ENCODE results near the gene PTCD2.

The PTCD2 gene

GRCh38 chr5:72319976-72320752 lies at the start of gene PTCD2, which contains the start of gene MRPS27:
PTCD2 (plus strand) TSS chr5:72320373; CDS start chr5:72320383, 10 bp downstream.
MRPS27 (minus strand) TSS chr5:72320240; CDS start chr5:72320221, 19 bp downstream.
- DNase-seq (ENCODE audit: low spot score) = peak; percentile 94

DNA sequence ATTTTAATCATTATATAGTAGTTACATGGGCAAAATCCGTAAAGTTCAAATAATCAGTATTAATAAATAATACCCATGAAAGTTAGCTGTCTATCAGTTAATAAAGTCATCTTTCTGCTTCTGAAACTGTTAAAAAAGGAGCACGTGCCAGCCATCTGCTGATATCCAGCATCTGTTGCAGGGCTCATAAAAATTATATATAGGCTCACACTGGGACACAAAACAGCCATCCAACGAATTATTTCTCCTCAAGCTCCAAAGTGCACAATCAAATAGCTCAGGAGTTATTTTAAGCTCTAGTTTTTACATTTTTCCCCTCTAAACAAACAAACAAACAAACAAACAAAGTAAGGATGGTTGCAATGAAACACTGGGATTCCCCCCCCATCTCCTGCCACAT lies 48.5 kb upstream of the PTCD2 start:
- DNase-seq (ENCODE audit: low spot score) = no peak

DNA sequence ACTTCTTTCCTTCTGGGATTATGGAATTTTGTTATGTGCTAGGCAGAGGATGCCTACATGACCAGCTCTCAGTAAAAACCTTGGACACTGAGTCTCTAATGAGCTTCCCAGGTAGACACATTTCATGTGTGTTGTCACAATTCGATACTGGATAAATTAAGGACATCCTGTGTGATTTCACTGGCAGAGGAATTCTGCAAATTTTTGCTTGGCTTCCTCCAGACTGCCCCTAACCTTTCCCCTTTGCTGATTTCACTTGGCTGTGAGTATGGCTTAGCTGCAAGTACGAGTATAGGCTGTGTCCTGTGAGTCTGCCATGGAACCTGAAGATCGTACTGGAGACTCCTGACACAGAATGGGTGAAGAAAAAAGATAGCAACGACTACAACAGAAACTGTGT lies 47.8 kb upstream of the PTCD2 start:
- DNase-seq (ENCODE audit: low spot score) = no peak

DNA sequence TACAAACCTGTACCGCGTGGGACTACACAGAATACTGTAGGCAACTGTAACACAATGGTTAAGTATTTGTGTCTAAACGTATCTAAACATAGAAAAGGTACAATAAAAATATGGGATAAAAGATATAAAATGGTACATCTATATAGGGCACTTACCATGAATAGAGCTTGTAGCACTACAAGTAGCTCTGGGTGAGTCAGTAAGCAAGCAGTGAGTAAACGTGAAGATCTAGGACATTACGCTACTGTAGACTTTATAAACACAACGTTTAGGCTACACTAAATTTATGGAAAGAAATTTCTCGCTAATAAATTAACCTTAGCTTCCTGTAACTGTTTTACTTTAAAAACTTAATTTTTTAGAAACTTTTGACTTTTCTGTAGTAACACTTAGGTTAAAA lies 46.6 kb upstream of the PTCD2 start:
- no peak for DNase-seq (ENCODE audit: low spot score)

DNA sequence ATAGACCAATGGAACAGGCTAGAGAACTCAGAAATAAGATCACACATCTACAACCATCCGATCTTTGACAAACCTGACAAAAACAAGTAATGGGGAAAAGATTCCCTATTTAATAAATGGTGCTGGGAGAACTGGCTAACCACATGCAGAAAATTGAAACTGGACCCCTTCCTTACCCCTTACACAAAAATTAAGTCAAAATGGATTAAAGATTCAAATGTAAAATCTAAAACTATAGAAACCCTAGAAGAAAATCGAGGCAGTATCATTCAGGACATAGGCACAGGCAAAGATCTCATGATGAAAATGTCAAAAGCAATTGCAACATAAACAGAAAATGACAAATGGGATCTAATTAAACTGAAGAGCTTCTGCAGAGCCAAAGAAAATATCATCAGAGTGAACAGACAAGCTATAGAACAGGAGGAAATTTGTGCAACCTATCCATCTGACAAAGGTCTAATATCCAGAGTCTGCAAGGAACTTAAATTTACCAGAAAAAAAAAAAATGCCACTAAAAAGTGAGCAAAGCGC lies 43.9 kb upstream of the PTCD2 start:
- no peak for DNase-seq (ENCODE audit: low spot score)

DNA sequence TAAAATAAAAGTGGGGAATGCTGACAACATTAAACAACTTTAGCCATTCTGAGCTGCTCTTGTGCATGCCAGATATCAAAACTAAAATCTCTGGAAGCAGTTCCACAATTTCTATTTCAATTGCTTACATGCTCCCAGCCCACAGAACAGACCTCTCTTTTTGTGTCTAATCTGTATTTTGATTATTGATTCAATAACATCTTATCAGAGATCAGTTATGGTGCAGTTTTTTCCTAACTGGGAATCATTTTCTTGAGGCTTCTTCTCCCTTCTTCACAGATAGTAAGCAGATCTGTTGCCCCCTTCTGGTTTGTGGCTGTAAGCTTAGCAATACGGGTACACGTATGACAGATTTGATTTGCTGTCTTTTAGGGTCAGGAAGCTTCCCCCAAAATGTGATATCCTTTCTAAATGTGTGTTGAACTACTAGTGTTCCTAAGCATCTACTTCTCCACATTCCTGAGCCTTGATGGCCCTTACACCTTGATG lies 39.5 kb upstream of the PTCD2 start:
- DNase-seq (ENCODE audit: low spot score) = no peak

DNA sequence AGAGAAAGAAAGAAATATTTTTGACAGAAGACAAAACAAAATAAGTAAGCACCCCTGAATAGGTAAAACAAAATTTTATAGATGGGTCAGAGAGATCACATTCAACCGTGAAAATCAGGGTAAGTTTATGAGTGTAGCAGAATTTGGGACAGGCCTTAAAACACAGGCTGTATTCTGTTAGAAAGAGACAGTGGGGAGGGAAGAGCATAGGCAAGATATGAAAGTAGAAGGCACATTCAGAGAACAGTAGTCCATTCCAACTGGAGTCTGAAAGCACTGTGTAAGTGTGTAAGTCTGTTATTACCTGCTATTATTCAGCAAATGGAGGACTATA lies 38.8 kb upstream of the PTCD2 start:
- DNase-seq (ENCODE audit: low spot score) = no peak

DNA sequence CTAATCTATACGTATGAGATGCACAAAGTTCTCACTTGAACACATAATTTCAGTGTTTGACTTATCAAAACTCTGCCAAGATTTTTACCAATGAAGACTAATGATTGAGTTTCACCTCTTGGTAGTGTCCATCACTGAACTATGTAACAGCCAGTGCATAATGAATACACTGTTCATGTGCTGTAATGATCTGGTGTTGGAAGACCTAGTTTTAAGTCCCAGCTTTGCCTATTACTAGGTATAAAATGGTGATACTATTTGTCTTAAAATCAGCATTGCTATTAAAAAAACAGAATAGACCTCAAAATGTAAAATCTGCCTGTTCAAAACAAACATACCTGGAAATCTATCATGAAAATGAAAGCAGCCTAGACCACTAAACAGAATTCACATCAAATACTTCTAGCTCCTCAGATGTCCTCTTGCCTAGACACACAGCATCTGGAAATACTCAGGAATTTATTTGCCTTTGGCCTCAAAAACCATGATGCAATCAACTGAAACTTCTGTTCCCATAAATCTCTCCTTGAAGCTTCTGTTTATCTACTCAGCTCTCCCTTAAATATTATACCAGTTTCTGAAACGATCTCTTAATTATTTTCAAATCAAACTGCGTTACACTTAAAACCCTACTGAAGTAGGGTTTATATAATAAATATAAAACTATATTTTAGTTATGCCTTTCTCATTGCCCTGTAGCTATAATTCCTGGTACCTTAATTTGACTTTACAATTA lies 38.2 kb upstream of the PTCD2 start:
- DNase-seq (ENCODE audit: low spot score) = no peak

DNA sequence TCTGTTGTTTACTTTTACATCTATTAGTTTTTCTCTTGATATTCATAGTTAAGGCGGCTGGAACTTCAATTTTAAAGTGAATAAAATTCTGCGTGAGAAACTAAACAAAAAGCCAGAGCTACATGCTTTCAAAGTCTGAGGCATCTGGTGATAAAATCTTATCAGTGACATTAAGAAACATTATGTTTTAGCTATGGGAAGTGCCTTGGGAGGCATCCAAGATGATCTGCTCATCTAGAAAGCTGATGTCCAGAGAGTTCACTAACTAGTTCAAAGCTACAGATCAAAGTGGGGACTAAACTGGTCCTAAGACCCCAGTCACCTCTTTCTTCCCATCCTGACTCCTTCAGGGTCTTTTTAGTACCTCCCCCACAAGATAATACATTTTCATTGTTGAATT lies 37.3 kb upstream of the PTCD2 start:
- no peak for DNase-seq (ENCODE audit: low spot score)

GRCh38 chr5:72283358-72283757 lies 36.8 kb upstream of the PTCD2 start:
- DNase-seq (ENCODE audit: low spot score) = no peak

DNA sequence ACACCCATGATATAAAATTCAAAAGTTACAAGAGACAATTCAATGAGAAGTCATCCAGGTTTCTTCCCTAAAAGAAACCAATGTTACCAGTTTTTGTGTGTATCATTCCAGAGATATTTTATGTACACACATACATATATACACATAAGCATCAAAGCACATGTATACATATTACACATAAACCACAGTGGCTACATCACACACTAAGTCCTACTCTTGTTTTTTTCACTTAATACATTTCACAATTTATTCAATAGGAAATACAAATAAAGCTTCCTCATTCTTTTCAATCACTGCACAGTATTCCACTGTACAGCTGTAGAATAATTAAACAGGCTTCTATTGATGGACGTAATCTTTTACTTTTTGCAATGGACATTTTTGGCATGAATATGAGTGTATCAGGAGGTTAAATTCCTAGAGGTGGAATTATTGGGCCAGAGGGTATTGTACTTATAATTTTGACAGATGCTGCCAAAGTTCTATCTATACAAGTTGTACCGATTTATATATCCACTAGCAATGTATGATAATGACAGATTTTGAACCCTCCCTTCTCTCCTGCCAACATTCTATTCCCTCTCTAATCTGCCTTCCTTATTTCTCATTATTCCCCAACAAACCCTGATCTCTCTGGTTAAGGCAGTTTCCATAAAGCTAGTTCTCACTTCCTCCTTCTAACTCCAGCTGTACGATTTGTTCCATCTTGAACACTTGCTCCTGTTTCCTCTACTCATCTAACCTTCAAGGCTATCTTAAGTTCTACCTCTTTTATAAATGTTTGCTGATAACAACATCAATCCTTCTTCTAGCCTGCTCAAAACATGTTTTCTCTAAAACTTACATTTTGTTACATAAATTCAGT lies 35.4 kb upstream of the PTCD2 start:
- DNase-seq (ENCODE audit: low spot score) = no peak

DNA sequence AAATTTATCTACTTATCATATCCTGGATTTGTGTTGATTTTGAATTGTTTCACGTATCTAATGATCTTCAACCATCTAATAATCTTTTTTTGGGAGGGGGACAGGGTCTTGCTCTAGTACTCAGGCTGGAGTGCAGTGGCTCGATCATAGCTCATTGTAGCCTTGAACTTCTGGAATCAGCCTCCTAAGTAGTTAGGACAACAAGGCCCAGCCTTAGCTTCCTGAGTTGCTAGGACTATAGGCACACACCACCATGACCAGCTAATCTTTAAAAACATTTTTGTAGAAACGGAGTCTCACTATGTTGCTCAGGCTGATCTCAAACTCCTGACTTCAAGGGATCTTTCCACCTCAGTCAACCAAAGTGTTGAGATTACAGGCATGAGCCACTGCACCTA lies 34.8 kb upstream of the PTCD2 start:
- DNase-seq (ENCODE audit: low spot score) = no peak

GRCh38 chr5:72286798-72287197 lies 33.4 kb upstream of the PTCD2 start:
- no peak for DNase-seq (ENCODE audit: low spot score)

DNA sequence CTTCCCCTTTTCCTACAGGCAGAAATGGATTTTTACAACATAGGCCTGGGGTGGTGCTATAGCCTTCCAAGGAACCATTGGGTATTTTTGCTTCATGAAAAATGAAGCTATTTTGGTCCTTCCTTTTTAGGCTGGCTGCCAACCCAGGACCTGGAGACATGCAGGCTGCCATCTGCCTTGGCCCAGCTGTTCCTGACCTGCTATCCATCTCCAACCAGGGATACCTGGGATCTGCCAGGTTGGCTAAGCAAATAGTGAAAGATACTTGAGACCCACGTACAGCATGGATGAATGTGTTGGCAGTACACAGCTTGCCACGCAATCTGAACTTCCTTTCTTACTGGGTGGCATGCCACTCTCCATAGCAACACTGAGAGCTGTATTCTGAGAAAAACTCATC lies 31.2 kb upstream of the PTCD2 start:
- DNase-seq (ENCODE audit: low spot score) = no peak

DNA sequence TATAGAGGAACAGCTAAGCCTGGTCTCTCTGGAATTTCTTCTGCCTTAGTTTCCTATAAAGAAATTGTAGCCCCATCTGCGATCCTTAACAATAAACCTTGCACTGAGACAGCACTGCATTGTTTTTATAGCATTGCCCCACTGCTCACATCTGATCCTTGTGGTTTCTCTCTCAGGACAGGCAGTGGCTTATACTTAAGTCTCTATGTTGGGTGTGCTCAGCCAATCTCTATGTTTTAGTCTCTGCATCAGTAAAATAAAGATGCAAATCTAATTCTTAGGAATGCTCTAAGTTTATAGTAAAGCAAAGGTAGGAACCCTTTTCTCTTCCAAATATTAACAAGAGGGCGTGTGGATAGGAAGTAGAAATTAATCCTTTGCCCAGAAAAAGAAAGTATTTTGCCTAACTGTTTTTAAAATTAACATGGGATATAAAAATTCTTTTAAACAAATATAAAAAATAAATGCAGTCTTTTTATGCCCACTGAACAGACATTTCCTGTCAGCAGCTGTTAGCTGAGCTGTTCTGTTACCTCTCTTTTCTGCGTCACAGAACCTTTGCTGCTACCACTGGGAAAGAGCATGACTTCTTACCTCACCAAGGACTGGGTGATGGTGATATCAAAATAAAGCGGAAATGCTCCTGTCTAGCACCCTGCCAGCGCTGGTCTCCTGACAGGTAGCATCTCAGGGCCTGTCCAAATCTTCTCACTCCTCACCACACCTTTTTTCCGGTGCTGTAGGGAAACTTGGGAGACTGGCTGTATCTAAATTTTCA lies 29.6 kb upstream of the PTCD2 start:
- DNase-seq (ENCODE audit: low spot score) = no peak

DNA sequence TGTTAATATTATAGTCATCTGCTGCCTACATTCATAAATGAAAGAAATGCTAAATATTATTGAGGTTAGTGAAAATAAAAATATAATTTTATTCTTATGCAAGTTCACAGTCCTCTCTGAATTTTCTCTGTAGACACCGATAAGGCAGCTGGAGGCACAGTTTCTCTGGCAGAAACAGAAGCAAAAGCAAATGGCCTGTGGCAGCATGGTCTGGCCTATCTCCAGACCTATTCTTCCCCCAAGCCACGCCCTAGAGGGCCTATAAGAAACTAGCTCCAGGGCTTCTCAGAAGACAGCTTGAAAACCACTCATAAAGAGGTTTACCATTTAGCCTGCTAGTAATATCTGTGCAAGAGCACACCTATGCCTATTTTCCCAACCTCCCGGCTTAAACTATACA lies 28.6 kb upstream of the PTCD2 start:
- DNase-seq (ENCODE audit: low spot score) = no peak

GRCh38 chr5:72292411-72292810 lies 27.8 kb upstream of the PTCD2 start:
- DNase-seq (ENCODE audit: low spot score) = no peak

DNA sequence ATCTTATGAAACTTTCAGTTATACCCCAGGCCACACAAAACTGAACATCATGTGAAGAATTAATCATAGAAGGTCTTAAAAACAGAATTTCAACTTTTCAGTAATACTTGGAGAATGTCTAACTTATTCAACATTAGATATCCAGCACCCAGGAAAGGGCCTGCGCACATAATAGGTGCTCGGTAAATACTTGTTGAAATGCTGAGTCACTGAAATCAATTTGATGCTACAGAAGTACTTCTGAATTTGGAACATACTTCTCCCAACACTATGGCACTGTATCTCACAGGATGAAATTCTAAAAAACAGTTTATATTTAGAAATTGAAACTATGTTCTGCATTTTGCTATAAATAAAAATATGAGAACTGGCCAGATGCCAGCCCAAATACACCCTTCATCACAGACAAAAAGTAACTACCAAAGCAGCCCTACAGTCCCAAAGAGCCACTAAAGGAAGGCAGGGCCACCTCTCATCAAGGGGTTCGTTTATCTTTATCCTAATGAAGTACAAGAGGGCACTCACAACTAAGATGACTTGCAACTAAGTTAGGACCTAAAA lies 26.6 kb upstream of the PTCD2 start:
- no peak for DNase-seq (ENCODE audit: low spot score)

DNA sequence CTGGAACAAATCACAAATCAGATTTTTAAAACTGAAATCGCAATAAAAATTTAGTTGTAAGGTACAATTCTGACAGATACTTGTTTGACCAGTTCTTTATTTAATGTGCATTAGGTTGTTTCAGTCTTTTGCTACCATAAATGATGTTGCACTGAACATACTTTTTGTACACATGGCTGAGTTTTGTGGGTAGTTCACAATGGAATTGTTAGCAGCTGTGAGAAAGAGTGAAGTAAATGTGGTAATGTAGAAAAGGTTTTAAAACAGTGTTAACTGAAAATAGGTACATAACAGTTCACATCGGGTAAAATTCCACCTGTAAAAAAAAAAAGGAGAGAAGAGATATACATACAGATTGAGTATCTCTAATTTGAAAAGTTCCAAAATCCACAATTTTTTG lies 25.7 kb upstream of the PTCD2 start:
- no peak for DNase-seq (ENCODE audit: low spot score)

- DNase-seq (ENCODE audit: low spot score) = no peak
Measured at GRCh38 chr5:72295539-72295938, 24.6 kb upstream of the PTCD2 start.

DNA sequence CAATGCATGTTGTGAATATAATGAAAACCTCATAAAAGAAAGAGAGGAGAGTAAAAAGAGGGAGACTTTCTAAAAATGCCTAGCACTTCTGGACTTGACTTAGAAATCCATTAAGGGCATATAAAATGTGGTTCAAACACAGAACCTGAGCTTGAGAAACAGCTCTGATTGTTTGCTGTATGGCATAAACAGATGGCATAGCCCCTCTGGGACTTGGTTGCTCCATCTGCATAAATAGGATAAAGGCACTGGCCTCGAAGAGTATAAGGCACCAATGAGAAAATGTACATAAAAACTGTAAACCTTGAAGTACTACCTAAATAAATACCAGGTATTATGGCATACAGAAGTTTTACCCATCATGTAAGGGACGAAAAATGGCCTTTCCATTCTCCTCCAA lies 23.9 kb upstream of the PTCD2 start:
- DNase-seq (ENCODE audit: low spot score) = no peak

Measured in left forelimb (tissue), 1 donor.